CD4-positive, alpha-beta T cell (primary cell): ENCODE measurements around the gene TCN2. TPM values are rescaled to one million over a fixed set of nuclear protein-coding genes. Genes with fewer than 3 reads are reported as not detected.

ENCODE experiments used
- ATAC-seq: fragments of 200-7000 bp; cut with Tn5 transposase; one replicate; pipeline ENCODE4 v1.10.0; 2022; ENCODE audit warnings: mild to moderate bottlenecking; ENCODE audit not compliant: poor library complexity
- CTCF ChIA-PET: fragments of 350-600 bp; sonication (Branson Sonifier 250); formaldehyde crosslinking; loops from one replicate; lab custom pipeline; 2021; ENCODE audit warnings: antibody characterized with exemption, inconsistent platforms; lab: Charles Lee
- POLR2A ChIA-PET: fragments of 350-600 bp; sonication (Branson Sonifier 250); formaldehyde crosslinking; loops from one replicate; lab custom pipeline; 2021; ENCODE audit warnings: antibody characterized with exemption, inconsistent platforms; lab: Charles Lee
- DNase-seq, 14 experiments: peaks; one replicate each; pipeline ENCODE4 v3.0.0-alpha.2; 2013 to 2020; ENCODE audit warnings: mixed read lengths in 2 of 14
- H3K27ac ChIP-seq, 2 donors: one replicate each; pipeline versions ENCODE4 v1.5.1 to v1.7.0; 2013; ENCODE audit warnings: low read length in 2 of 2, low read depth in 1 of 2, mild to moderate bottlenecking in 1 of 2
- H3K27me3 ChIP-seq, 2 experiments: 1 replicate in 1 of 2; 2 replicates in 1 of 2; pipeline versions ENCODE4 v1.6.1 to v1.7.0; 2013; ENCODE audit warnings: low read length in 2 of 2, control low read depth in 1 of 2, mild to moderate bottlenecking in 1 of 2, moderate library complexity in 1 of 2; ENCODE audit not compliant: insufficient read depth in 2 of 2, control insufficient read depth in 1 of 2
- H3K36me3 ChIP-seq: one replicate; pipeline ENCODE4 v1.6.1; 2013; ENCODE audit warnings: low read length, control low read depth; ENCODE audit not compliant: insufficient read depth
- H3K4me1 ChIP-seq: one replicate; pipeline ENCODE4 v1.6.1; 2013; ENCODE audit warnings: low read length, control low read depth; ENCODE audit not compliant: insufficient read depth
- H3K4me3 ChIP-seq: one replicate; pipeline ENCODE4 v1.5.1; 2013; ENCODE audit warnings: mild to moderate bottlenecking, low read length, moderate library complexity
- H3K9me3 ChIP-seq, 2 experiments: 1 replicate in 1 of 2; 2 replicates in 1 of 2; pipeline versions ENCODE4 v1.6.1 to v1.7.0; 2013; ENCODE audit warnings: low read length in 2 of 2, mild to moderate bottlenecking in 2 of 2, control low read depth in 1 of 2, moderate library complexity in 1 of 2; ENCODE audit not compliant: control insufficient read depth in 1 of 2, insufficient read depth in 1 of 2
- H3K27ac Mint-ChIP-seq: one replicate; pipeline ENCODE4 v1.8.0; 2020; ENCODE audit warnings: mixed read lengths
- H3K27me3 Mint-ChIP-seq: one replicate; pipeline ENCODE4 v1.8.0; 2021; ENCODE audit warnings: mixed read lengths
- H3K36me3 Mint-ChIP-seq: one replicate; pipeline ENCODE4 v1.8.0; 2021; ENCODE audit warnings: low read depth, mixed read lengths
- H3K4me1 Mint-ChIP-seq: one replicate; pipeline ENCODE4 v1.8.0; 2021; ENCODE audit warnings: low read depth, mixed read lengths
- H3K4me3 Mint-ChIP-seq: one replicate; pipeline ENCODE4 v1.8.0; 2020; ENCODE audit warnings: mild to moderate bottlenecking, mixed read lengths
- H3K9me3 Mint-ChIP-seq: one replicate; pipeline ENCODE4 v1.8.0; 2020; ENCODE audit warnings: mixed read lengths
- intact Hi-C, 2 experiments: fragments of 100-400 bp; cut with DNase I in 1 of 2; cut with micrococcal nuclease in 1 of 2; formaldehyde crosslinking; loops; one replicate each; pipeline versions ENCODE4 v1.15.1 to v1.9.0; 2023 to 2025; cut with DNase I, micrococcal nuclease
- total RNA-seq, 174 experiments: library from RNA in 2 of 174; stranded (reverse) in 2 of 174; gene quantifications; one replicate each; pipeline ENCODE4 v1.2.3 and lab custom pipeline; 2021 to 2026
- TF ChIP-seq, protein P1 (sequence below): fragments of 200-600 bp; IDR thresholded peaks from one replicate; pipeline ENCODE4 v1.8.0; 2022; ENCODE audit warnings: antibody characterized with exemption, mild to moderate bottlenecking

Gene TCN2
- total RNA-seq, 2 experiments from 2014 or later = 0.52 to 0.53 TPM

DNA sequence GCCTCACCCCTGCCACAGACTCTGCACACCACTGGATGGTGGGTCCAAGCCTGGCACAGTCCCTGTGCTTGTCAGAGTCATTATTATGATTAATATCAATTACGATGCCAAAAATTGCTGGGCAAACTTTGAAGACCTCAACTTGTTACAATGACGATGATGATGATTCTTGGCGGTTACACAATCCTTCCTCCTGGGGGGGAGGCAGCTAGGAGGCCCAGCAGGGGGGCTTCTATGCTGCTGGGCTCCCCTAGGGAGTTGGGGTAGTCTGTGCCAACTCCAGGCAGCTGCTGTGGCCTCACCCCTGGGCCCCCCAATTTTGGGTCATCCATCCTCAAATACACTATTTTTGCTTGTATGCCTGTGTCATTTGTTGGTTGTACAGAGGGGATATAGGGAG, 40.6 kb downstream of the TCN2 start:
- peaks cover 7% of the 10 kb centered on the region for H3K4me1 Mint-ChIP-seq
- Histone ChIP-seq H3K4me3 (no peak overlapping the region), H3K4me1 (peaks cover 10% of the 10 kb centered on the region), H3K27ac (no peak overlapping the region), H3K36me3 (no peaks in the 10 kb centered on the region), H3K9me3 (no peaks in the 10 kb centered on the region), H3K27me3 (no peaks in the 10 kb centered on the region)
- no peak overlapping the region for H3K27ac Mint-ChIP-seq
- H3K27me3 Mint-ChIP-seq = no peaks in the 10 kb centered on the region
- ChIA-PET CTCF (no interaction called here), POLR2A (no interaction called here)
- TF ChIP-seq, protein P1, sequence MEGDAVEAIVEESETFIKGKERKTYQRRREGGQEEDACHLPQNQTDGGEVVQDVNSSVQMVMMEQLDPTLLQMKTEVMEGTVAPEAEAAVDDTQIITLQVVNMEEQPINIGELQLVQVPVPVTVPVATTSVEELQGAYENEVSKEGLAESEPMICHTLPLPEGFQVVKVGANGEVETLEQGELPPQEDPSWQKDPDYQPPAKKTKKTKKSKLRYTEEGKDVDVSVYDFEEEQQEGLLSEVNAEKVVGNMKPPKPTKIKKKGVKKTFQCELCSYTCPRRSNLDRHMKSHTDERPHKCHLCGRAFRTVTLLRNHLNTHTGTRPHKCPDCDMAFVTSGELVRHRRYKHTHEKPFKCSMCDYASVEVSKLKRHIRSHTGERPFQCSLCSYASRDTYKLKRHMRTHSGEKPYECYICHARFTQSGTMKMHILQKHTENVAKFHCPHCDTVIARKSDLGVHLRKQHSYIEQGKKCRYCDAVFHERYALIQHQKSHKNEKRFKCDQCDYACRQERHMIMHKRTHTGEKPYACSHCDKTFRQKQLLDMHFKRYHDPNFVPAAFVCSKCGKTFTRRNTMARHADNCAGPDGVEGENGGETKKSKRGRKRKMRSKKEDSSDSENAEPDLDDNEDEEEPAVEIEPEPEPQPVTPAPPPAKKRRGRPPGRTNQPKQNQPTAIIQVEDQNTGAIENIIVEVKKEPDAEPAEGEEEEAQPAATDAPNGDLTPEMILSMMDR = no peak
- H3K4me3 Mint-ChIP-seq = no peak overlapping the region
- intact Hi-C loops = no loop called here
- H3K36me3 Mint-ChIP-seq = no peaks in the 10 kb centered on the region
- no peaks in the 10 kb centered on the region for H3K9me3 Mint-ChIP-seq
- DNase-seq (no peak), ATAC-seq (no peak)

DNA sequence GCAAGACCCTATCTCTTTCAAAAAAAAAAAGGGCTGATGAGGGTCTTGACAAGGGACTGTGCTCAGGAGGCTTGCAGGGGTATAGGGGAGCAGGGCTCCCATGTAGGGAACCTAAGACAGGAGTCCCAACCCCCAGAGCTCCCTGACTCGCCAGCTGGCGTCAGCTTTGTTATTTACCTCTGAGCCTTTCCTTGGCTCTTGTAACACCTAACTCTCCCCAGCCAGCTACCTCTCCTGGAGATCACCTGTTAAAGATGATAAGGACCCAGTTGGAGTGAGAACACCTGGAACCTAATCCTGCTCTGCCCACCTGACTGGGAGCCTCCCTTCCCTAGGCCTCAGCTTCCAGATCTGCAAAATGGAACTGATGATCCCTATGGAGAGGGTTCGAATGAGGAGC, 41.9 kb downstream of the TCN2 start:
- no peak overlapping the region for H3K4me3 ChIP-seq
- Mint-ChIP-seq H3K27ac (no peak overlapping the region), H3K4me1 (peaks cover 7% of the 10 kb centered on the region), H3K9me3 (no peaks in the 10 kb centered on the region), H3K27me3 (no peaks in the 10 kb centered on the region), H3K4me3 (no peak overlapping the region), H3K36me3 (no peaks in the 10 kb centered on the region)
- ATAC-seq (no peak), DNase-seq (no peak)
- H3K4me1 ChIP-seq = peaks cover 10% of the 10 kb centered on the region
- no peak overlapping the region for H3K27ac ChIP-seq
- no peaks in the 10 kb centered on the region for H3K36me3 ChIP-seq
- CTCF ChIA-PET = interaction anchor here (0.7 to 1.8 kb wide), 4 partner anchors 10 to 18 kb away, joined by 3 to 14 read pairs (median 6); partner anchors contain the start of gene SLC35E4
- intact Hi-C loops = no loop called here
- TF ChIP-seq, protein P1 = no peak
- no peaks in the 10 kb centered on the region for H3K9me3 ChIP-seq
- H3K27me3 ChIP-seq = no peaks in the 10 kb centered on the region
- POLR2A ChIA-PET = no interaction called here

DNA sequence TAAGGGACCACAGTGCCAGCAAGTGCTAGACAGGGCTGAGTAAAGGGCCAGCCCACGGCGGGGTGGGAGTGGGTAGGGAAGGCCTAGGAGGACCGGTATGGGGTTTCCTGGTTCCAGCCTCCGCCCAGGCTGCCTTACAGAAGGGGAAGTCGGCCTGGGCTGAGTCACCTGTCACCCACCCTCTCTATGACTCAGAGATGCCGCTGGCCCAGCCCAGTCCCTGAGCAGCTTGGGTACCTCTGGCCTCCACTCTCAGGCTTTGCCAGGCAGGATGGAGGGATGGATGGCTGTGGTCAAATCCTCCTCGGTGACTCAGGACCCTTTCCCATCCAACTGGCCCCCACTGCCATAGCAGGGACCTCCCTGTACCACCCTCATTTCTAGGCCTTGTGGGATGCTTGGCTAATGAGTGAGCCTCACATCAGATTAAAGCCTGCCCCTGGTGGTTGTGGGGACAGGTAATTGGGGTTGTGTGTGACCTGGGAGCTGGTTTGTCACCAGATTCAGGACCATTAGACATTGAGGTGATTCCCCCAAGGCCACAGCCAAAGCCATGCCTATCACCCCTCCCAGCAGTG, 42.5 kb downstream of the TCN2 start:
- H3K27me3 ChIP-seq = no peaks in the 10 kb centered on the region
- H3K27ac ChIP-seq = no peak overlapping the region
- Mint-ChIP-seq H3K9me3 (no peaks in the 10 kb centered on the region), H3K4me3 (no peak overlapping the region), H3K4me1 (peaks cover 7% of the 10 kb centered on the region), H3K27ac (no peak overlapping the region), H3K36me3 (no peaks in the 10 kb centered on the region), H3K27me3 (no peaks in the 10 kb centered on the region)
- ChIA-PET POLR2A (no interaction called here), CTCF (interaction anchor here (0.7 to 1.8 kb wide), 7 partner anchors 11 to 106 kb away, joined by 3 to 14 read pairs (median 3); partner anchors contain the start of genes DUSP18 and SLC35E4)
- DNase-seq (peak in 13 of 14 experiments; percentile 32 to 79 (median 60)), ATAC-seq (peak; percentile 88)
- H3K9me3 ChIP-seq = no peaks in the 10 kb centered on the region
- no peak overlapping the region for H3K4me3 ChIP-seq
- intact Hi-C loops = no loop called here
- H3K36me3 ChIP-seq = no peaks in the 10 kb centered on the region
- TF ChIP-seq, protein P1 = no peak
- peaks cover 10% of the 10 kb centered on the region for H3K4me1 ChIP-seq
